Colonic mucosa (tissue), 4 donors: ENCODE data around the gene COQ5. TPM values are rescaled to one million over a fixed set of nuclear protein-coding genes. Genes with fewer than 3 reads are reported as not detected.
"Not testable (repeated sequence)": the region's sequence is repeated elsewhere in the genome, so short reads cannot be mapped to it uniquely, and the experiment has no call there.

Source experiments
- DNase-seq: peaks from one replicate; pipeline ENCODE4 v3.0.0-alpha.2; 2020
- H3K27ac ChIP-seq: fragments of 200-600 bp; one replicate; pipeline ENCODE4 v1.8.0; 2021
- H3K27me3 ChIP-seq: fragments of 200-600 bp; one replicate; pipeline ENCODE4 v1.8.0; 2021
- H3K36me3 ChIP-seq: fragments of 200-600 bp; one replicate; pipeline ENCODE4 v1.8.0; 2021
- H3K4me1 ChIP-seq: fragments of 200-600 bp; one replicate; pipeline ENCODE4 v1.8.0; 2021; ENCODE audit warnings: mild to moderate bottlenecking
- H3K4me3 ChIP-seq: fragments of 200-600 bp; one replicate; pipeline ENCODE4 v1.8.0; 2021
- H3K9ac ChIP-seq, 2 donors: one replicate each; pipeline ENCODE4 v1.7.0; 2013; ENCODE audit warnings: control low read depth in 2 of 2, low read depth in 2 of 2, low read length in 2 of 2
- H3K9me3 ChIP-seq: fragments of 200-600 bp; one replicate; pipeline ENCODE4 v1.8.0; 2021
- intact Hi-C: fragments of 100-400 bp; cut with DNase I; formaldehyde crosslinking; loops from one replicate; pipeline ENCODE4 v1.14.1; 2022
- total RNA-seq, 2 donors: library from RNA; stranded (reverse); fragmentation: NEBNext Ultra II Directional in 1 of 2; extraction: Animal tissue kit (Norgen Biotek cat#: 25700) in 1 of 2; gene quantifications; one replicate each; pipeline ENCODE4 v1.2.1, GENCODE V29; 2021
- TF ChIP-seq, protein P1 (sequence below): fragments of 200-600 bp; IDR thresholded peaks from one replicate; pipeline ENCODE4 v1.8.0; 2022; ENCODE audit warnings: antibody characterized with exemption, mild to moderate bottlenecking
- donor health status: healthy.
- donor health status: DM: no; HTN: no; CAD: no.
- donor health status: DM: no; HTN: no; CAD: no.

Gene COQ5
- total RNA-seq, 2 donors from 2014 or later = 35.8 to 46.6 TPM

GRCh38 chr12:120495186-120495730, 33.7 kb downstream of the COQ5 start:
- peak overlapping the region in 1 of 2 donors; percentile 35 for H3K9ac ChIP-seq
- intact Hi-C loops = no loop called here
- H3K4me3 ChIP-seq = peak overlapping the region; percentile 94
- TF ChIP-seq, protein P1, sequence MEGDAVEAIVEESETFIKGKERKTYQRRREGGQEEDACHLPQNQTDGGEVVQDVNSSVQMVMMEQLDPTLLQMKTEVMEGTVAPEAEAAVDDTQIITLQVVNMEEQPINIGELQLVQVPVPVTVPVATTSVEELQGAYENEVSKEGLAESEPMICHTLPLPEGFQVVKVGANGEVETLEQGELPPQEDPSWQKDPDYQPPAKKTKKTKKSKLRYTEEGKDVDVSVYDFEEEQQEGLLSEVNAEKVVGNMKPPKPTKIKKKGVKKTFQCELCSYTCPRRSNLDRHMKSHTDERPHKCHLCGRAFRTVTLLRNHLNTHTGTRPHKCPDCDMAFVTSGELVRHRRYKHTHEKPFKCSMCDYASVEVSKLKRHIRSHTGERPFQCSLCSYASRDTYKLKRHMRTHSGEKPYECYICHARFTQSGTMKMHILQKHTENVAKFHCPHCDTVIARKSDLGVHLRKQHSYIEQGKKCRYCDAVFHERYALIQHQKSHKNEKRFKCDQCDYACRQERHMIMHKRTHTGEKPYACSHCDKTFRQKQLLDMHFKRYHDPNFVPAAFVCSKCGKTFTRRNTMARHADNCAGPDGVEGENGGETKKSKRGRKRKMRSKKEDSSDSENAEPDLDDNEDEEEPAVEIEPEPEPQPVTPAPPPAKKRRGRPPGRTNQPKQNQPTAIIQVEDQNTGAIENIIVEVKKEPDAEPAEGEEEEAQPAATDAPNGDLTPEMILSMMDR = no peak
- H3K36me3 ChIP-seq = no peaks in the 10 kb centered on the region
- H3K4me1 ChIP-seq = no peaks in the 10 kb centered on the region
- no peaks in the 10 kb centered on the region for H3K27me3 ChIP-seq
- no peak for DNase-seq
- peak overlapping the region; percentile 89 for H3K27ac ChIP-seq
- H3K9me3 ChIP-seq = no peaks in the 10 kb centered on the region

GRCh38 chr12:120490833-120491512, 38.0 kb downstream of the COQ5 start:
- no peaks in the 10 kb centered on the region for H3K27me3 ChIP-seq
- no peak overlapping the region for H3K4me3 ChIP-seq
- TF ChIP-seq, protein P1 = no peak
- no peak overlapping the region for H3K27ac ChIP-seq
- intact Hi-C loops = no loop called here
- H3K9me3 ChIP-seq = no peaks in the 10 kb centered on the region
- H3K36me3 ChIP-seq = no peaks in the 10 kb centered on the region
- DNase-seq = no peak
- H3K9ac ChIP-seq = no peak overlapping the region
- H3K4me1 ChIP-seq = no peaks in the 10 kb centered on the region

DNA sequence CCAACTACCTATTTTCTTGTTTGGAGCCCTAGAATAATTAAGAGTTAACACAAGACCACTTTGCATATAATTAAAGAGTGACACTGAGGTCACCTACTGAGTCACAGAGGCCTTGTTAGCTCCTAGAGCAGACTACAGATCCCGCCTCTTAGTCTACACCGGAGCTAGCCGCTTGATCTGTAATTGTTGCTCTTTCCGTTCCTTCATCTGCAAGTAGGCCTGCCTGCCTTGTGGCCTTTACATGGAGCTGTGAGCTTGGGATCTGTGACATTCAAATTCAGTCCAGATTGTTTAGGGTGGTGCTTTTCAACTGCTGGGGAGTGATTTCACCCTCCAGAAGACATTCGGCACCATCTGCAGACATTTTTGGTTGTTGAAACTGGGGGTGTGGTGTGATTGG, 38.6 kb downstream of the COQ5 start:
- no peak overlapping the region for H3K4me3 ChIP-seq

GRCh38 chr12:120489018-120489417, 39.9 kb downstream of the COQ5 start:
- Histone ChIP-seq H3K27me3 (no peaks in the 10 kb centered on the region), H3K36me3 (no peaks in the 10 kb centered on the region), H3K4me1 (no peaks in the 10 kb centered on the region), H3K4me3 (no peak overlapping the region), H3K9me3 (no peaks in the 10 kb centered on the region), H3K9ac (no peak overlapping the region), H3K27ac (no peak overlapping the region)
- DNase-seq = peak; percentile 48
- intact Hi-C loops = no loop called here
- TF ChIP-seq, protein P1 = no peak

More for the DNA sequence above, 38.6 kb downstream of the COQ5 start:
- intact Hi-C loops = no loop called here
- Histone ChIP-seq H3K4me1 (no peaks in the 10 kb centered on the region), H3K9ac (no peak overlapping the region), H3K27me3 (no peaks in the 10 kb centered on the region), H3K36me3 (no peaks in the 10 kb centered on the region), H3K27ac (no peak overlapping the region), H3K9me3 (no peaks in the 10 kb centered on the region)
- DNase-seq = no peak
- TF ChIP-seq, protein P1 = no peak

DNA sequence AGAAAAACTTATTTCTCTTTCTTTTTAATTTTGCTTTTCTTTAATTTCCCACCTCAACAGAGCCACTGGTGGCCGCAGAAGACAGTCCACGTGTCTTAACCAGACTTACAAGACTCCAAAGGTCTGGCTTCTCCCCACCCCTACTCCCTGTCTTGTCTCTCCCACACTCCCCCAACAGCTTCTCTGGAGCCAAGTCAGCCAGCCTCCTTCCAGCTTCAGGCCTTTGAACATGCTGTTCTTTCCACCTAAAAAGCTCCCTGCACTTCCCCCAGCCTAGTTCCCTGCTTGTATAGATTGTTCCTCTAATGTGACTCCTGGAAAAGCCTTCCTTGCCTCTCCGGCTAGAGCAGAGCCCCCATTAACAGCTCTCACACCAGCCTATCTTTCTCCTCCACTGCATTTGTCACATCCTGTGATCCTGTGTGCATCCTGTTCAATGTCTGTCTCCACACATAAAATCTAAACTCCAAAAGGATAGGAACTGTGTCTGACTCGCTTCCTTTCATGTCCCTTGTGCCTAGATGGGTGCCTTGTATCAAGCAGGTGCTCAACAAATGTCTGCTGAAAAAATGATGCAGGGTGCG, 40.8 kb downstream of the COQ5 start:
- no peak for DNase-seq
- no peaks in the 10 kb centered on the region for H3K9me3 ChIP-seq

GRCh38 chr12:120487552-120487951, 41.4 kb downstream of the COQ5 start:
- H3K9me3 ChIP-seq, DNase-seq, H3K36me3 ChIP-seq, H3K9ac ChIP-seq, H3K27me3 ChIP-seq, H3K4me1 ChIP-seq, intact Hi-C loops, H3K27ac ChIP-seq, H3K4me3 ChIP-seq: not testable (repeated sequence)

More for the DNA sequence above, 40.8 kb downstream of the COQ5 start:
- Histone ChIP-seq H3K4me1 (no peaks in the 10 kb centered on the region), H3K27ac (no peak overlapping the region), H3K9ac (no peak overlapping the region), H3K27me3 (no peaks in the 10 kb centered on the region), H3K4me3 (no peak overlapping the region), H3K36me3 (no peaks in the 10 kb centered on the region)
- intact Hi-C loops = no loop called here
- TF ChIP-seq, protein P1 = no peak
